Measurements from ENCODE around the gene SCYGR2. TPM values are rescaled to one million over a fixed set of nuclear protein-coding genes. Genes with fewer than 3 reads are reported as not detected.

The SCYGR2 gene
- total RNA-seq, 1 experiment from 2014 or later: not detected

Other genes with a start within 250 kb of the SCYGR2 start
- not detected in 2 replicates for gene TM4SF20, start 219.6 kb upstream of the SCYGR2 start, total RNA-seq (2014; rRNA removed; shearing (Covaris generic); ENCODE audit: low replicate concordance)
- not detected in 2 replicates for gene SCYGR1, start 210.9 kb upstream of the SCYGR2 start, total RNA-seq (2014; rRNA removed; shearing (Covaris generic); ENCODE audit: low replicate concordance)
- 35.6 and 121 TPM in 2 replicates for gene AGFG1, start 126.7 kb upstream of the SCYGR2 start, total RNA-seq (2014; rRNA removed; shearing (Covaris generic); ENCODE audit: low replicate concordance)
- not detected in 2 replicates for gene SCYGR3, start 15.9 kb downstream of the SCYGR2 start, total RNA-seq (2014; rRNA removed; shearing (Covaris generic); ENCODE audit: low replicate concordance)
- gene SCYGR4, start 18.6 kb downstream of the SCYGR2 start, total RNA-seq (2014; rRNA removed; shearing (Covaris generic); ENCODE audit: low replicate concordance): not detected in 2 replicates
- not detected in 2 replicates for gene SCYGR5, start 67.9 kb downstream of the SCYGR2 start, total RNA-seq (2014; rRNA removed; shearing (Covaris generic); ENCODE audit: low replicate concordance)
- gene SLC19A3, start 119.1 kb downstream of the SCYGR2 start, total RNA-seq (2014; rRNA removed; shearing (Covaris generic); ENCODE audit: low replicate concordance): not detected in 2 replicates
- gene SCYGR6, start 125.9 kb downstream of the SCYGR2 start, total RNA-seq (2014; rRNA removed; shearing (Covaris generic); ENCODE audit: low replicate concordance): 6.1 TPM in 1 of 2 replicates, not detected in the other
- not detected in 2 replicates for gene SCYGR7, start 129.4 kb downstream of the SCYGR2 start, total RNA-seq (2014; rRNA removed; shearing (Covaris generic); ENCODE audit: low replicate concordance)
- not detected in 2 replicates for gene SCYGR8, start 147.0 kb downstream of the SCYGR2 start, total RNA-seq (2014; rRNA removed; shearing (Covaris generic); ENCODE audit: low replicate concordance)
- not detected in 2 replicates for gene CCL20, start 214.9 kb downstream of the SCYGR2 start, total RNA-seq (2014; rRNA removed; shearing (Covaris generic); ENCODE audit: low replicate concordance)